Measurements from ENCODE around the gene SENP7.

The SENP7 gene

DNA sequence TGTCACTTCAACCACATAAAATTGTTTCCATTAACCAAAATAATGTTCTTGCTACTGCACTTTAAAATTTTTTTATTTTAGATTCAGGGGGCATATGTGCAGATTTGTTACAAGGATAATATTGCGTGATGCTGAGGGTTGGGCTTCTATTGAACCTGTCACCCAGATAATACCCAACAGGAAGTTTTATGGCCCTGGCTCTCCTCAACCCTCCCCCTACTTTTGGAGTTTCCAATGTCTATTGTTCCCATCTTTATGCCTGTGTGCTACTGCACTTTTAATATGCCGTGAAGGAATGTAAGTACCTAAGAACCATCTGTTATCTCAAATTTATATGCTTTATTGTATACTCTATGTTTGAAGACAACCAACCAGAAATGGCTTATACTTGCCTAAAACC lies 150.6 kb downstream of the SENP7 start:
- Histone ChIP-seq H3K27me3 (replicated peaks; ENCODE audit: control insufficient read depth, insufficient read depth, low read length) (no peaks in the 10 kb centered on the region), H3K4me3 (replicated peaks; ENCODE audit: low read depth, low read length) (no peak overlapping the region), H3K36me3 (ENCODE audit: control insufficient read depth, insufficient read depth, low read length) (no peaks in the 10 kb centered on the region; the same call in 1 of the 2 replicates)
- no peak for DNase-seq (ENCODE audit: extremely low read depth, insufficient read length)
- no peak for TF ChIP-seq CTCF (IDR thresholded peaks at IDR 0.05; ENCODE audit: insufficient read depth, low read length, poor library complexity, severe bottlenecking)

GRCh38 chr3:101351829-101352228 lies 161.2 kb downstream of the SENP7 start:
- DNase-seq (ENCODE audit: extremely low read depth, insufficient read length): no peak
- no peak for TF ChIP-seq CTCF (IDR thresholded peaks at IDR 0.05; ENCODE audit: insufficient read depth, low read length, poor library complexity, severe bottlenecking)
- no peaks in the 10 kb centered on the region; the same call in 1 of the 2 replicates for H3K36me3 ChIP-seq (ENCODE audit: control insufficient read depth, insufficient read depth, low read length)
- H3K27me3 ChIP-seq (replicated peaks; ENCODE audit: control insufficient read depth, insufficient read depth, low read length): no peaks in the 10 kb centered on the region
- no peak overlapping the region for H3K4me3 ChIP-seq (replicated peaks; ENCODE audit: low read depth, low read length)

- Histone ChIP-seq H3K4me3 (replicated peaks; ENCODE audit: low read depth, low read length) (no peak overlapping the region), H3K36me3 (ENCODE audit: control insufficient read depth, insufficient read depth, low read length) (no peaks in the 10 kb centered on the region), H3K27me3 (replicated peaks; ENCODE audit: control insufficient read depth, insufficient read depth, low read length) (no peaks in the 10 kb centered on the region)
- TF ChIP-seq CTCF (IDR thresholded peaks at IDR 0.05; ENCODE audit: insufficient read depth, low read length, poor library complexity, severe bottlenecking): no peak
- DNase-seq (ENCODE audit: extremely low read depth, insufficient read length): no peak
Measured at GRCh38 chr3:101340591-101340990, 172.4 kb downstream of the SENP7 start.

- Histone ChIP-seq H3K27me3 (replicated peaks; ENCODE audit: control insufficient read depth, insufficient read depth, low read length) (no peaks in the 10 kb centered on the region), H3K36me3 (ENCODE audit: control insufficient read depth, insufficient read depth, low read length) (no peaks in the 10 kb centered on the region), H3K4me3 (replicated peaks; ENCODE audit: low read depth, low read length) (no peak overlapping the region)
- TF ChIP-seq CTCF (IDR thresholded peaks at IDR 0.05; ENCODE audit: insufficient read depth, low read length, poor library complexity, severe bottlenecking): no peak
- DNase-seq (ENCODE audit: extremely low read depth, insufficient read length): no peak
Measured at GRCh38 chr3:101333883-101334282, 179.1 kb downstream of the SENP7 start.

- no peak for TF ChIP-seq CTCF (IDR thresholded peaks at IDR 0.05; ENCODE audit: insufficient read depth, low read length, poor library complexity, severe bottlenecking)
- H3K4me3 ChIP-seq (replicated peaks; ENCODE audit: low read depth, low read length): no peak overlapping the region
- H3K36me3 ChIP-seq (ENCODE audit: control insufficient read depth, insufficient read depth, low read length): no peaks in the 10 kb centered on the region
- H3K27me3 ChIP-seq (replicated peaks; ENCODE audit: control insufficient read depth, insufficient read depth, low read length): no peaks in the 10 kb centered on the region
- no peak for DNase-seq (ENCODE audit: extremely low read depth, insufficient read length)
Measured at GRCh38 chr3:101329016-101329673, 183.9 kb downstream of the SENP7 start.
